GM21423 (cell line): ENCODE data around the gene FOSL2.
A peak's percentile ranks its signal among the peaks of the same experiment; 100 is the strongest.

ENCODE experiments used
- ATAC-seq: cut with Tn5 transposase; IDR thresholded peaks from one replicate; pipeline ENCODE4 v1.9.1; 2021; ENCODE audit warnings: mild to moderate bottlenecking, moderate library complexity; ENCODE audit not compliant: unreplicated experiment

Gene FOSL2

DNA sequence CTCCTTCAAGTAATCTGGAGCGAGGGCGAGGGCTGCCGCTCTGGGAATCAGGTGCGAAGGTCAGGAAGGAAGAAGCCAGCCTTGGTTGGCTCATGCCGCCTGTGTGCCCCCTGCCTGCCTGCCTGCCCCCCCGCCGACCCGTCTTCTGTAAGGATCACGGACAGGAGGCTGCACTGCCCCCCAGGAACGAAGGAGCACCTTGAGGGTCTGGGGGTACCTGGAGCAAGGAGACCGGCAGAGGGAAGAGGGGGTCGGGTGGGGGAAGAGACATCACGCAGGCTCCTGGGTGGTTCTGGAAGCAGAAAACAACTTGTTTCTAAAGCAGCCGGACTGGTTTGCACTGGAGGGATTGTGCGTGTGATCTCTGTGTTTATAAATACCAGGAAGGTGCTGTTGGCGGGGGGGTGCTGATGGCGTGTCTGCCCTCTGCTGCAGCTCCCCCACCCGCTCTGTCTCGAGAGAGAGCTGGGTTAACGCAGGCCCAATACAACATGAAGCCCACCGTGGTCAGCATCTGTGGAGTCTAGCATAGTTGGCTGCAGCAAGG is 1.7 kb downstream of the FOSL2 start:
- no peak for ATAC-seq

DNA sequence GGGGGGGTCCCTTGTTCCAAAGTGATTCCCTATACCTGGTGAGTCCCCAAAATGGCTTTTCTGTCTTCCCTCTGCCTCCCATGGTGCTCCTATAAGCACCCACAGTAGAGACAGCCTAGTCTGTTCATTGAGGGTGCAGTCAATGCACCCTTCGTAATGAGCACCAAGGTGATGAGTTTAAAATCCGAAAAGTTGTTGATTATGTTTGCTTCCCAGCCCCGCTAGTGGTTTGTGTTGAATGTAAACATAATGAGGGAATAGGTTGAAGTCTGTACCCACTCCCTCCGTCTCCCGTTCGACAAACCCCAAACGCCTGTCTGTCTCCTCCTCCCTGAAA is 2.3 kb downstream of the FOSL2 start:
- no peak for ATAC-seq

DNA sequence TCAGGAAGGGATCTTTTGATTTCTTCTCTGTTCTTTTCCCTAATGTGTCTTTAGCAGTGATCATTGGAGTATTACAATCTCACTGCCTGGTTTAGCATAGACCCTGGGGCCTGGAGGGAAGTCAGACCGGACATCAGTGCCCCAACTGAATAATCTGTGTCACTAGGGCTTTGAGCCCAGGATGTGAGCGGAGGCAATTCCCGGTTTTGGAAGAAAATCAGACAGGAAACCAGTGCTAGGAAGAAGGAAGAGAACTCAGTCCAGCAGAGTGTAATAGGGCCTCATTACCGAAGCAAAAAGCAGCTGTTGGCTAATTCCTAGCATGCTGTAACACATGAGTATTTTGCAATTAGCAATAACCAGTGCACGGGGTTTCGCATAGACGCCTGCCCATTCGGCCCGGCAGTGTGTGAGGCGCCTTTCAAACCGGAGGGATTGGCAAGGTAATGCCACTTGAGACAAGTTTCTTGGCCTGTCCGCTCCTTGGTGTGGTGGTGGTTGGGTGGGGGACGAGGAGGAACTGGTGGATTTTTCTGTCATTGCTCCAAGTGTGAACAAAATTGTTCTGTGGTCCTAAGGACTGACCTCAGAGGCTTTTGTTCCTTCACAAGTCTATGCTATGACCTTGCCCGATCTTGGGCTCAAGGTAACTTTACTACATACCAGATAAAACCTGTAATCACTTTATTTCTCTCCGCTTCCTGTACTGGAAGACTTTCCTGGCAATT is 2.8 kb downstream of the FOSL2 start:
- no peak for ATAC-seq

DNA sequence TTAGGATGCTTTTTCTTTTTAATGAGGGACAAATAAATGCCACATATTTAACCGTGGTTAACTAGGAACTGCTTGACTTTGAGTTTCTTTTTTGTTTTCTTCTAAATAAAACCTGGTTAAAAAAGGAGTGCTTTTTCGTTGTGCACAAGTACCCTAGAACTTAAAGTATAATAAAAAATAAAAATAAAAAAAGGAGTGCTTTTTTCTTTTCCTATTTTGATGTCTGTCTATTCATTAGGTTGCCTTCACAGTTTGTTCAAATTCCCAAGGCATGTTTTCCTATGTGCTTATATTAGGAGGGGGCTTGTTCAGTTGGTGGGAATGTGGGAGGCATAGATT is 4.4 kb downstream of the FOSL2 start:
- ATAC-seq, result no peak

DNA sequence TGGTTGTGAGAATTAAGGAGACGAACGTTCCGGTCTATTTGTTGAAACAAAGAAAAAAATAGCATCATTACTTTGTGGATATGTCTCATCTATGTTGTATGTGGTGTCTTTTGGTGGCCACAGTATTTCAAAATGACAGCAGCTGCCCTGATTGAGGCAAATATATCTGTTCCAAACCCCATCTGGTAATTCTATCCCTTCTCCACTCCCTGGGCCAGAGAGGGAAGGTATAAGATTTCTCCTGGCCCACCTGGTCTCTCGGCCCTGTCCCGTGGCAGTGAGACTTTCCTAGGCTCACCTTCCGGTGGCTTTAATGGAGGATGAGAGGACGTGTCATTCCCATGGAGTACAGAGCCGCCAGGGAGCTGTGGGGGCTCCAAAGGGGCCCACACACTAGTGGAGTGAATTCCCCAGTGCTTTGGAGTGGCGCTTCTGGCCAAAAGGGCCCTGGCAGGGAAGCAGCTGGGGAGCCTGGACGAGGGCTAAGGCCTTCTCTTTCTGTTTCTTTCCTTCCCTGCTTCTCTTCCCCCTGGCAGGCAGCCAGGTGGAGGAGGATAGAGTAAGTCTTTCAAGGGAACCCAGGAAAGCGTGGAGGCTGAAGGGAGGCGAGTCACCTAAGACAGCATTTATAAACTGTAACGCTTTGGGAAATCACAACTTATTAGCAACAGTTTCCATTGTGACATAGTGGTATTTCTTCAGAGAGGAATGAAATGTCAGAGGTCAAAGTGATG is 5.6 kb downstream of the FOSL2 start:
- no peak for ATAC-seq

DNA sequence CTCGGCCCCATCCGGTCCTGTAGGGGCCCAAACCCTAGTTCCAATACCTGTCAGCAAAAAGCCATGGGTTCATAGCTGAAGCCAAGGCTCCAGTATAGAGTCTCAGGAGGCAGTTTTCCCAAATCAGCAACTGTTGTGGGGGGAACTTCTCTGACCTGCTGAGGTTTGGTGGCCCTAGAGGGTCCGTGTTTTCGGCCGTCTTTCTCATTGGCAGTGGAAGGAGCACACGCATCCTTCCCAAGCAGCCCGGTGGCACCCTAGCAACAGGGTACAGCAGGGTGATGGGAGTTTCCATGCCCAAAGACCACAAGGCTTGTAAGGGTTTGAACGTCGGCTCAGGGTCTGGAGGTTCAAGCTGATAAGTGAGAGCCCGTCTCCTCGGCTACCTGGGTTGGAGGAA is 6.6 kb downstream of the FOSL2 start:
- ATAC-seq, result no peak

DNA sequence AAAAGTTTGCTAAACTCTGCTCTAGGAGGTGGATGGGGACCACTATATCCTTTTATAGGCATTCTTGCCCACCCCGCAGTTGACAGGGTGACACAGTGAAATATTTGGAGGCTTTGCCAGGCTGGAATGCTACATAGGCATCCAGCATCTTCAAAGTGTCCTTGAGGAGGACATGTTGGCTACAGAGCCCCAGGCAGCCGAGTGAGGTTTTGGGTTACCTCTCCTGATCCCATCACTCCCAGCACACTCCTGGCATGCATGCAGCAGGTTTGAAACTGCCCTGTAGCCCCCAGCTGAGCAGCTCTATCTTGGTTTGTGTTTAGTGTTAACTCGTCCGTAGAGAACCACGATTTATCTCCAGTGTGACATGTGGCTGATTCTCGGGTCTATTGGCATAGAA is 7.3 kb downstream of the FOSL2 start:
- no peak for ATAC-seq

DNA sequence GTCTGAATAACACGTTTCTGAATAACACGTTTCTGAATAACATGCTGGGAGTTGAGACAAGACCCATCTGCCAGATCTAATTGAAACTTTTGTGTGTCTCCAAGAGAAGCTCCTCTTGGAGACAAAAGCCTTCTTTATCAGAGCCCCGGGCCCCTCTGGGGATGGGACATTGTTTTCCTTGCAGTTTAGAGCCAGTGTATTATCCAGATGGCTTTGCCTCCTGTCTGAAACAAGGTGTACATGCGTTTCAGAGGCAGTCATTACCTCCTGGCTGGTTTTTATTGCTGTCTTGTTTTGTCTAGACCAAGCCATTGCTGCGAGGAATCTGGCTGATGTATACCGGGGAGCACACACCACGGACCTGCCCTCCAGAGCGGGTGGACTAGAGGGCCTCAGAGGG is 7.8 kb downstream of the FOSL2 start:
- no peak for ATAC-seq

DNA sequence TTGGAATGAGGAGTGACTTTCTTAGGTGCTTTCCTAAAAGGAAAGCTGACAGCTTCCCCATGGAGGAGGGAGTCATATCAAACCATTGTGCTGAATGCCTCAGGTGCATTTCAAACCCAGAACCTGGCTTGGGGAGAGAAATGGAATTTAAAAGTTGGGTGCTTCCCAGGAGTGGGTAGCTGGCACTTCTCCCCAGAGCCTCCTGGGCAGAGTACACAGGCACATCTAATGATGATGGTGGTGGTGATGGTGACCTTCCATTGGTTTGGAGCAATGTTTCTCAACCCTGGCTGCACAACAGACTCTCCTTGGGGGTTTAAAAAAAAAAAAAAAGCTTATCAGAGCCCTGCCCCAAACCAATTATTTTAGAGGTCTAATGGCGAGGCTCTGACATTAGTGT is 8.3 kb downstream of the FOSL2 start:
- no peak for ATAC-seq

DNA sequence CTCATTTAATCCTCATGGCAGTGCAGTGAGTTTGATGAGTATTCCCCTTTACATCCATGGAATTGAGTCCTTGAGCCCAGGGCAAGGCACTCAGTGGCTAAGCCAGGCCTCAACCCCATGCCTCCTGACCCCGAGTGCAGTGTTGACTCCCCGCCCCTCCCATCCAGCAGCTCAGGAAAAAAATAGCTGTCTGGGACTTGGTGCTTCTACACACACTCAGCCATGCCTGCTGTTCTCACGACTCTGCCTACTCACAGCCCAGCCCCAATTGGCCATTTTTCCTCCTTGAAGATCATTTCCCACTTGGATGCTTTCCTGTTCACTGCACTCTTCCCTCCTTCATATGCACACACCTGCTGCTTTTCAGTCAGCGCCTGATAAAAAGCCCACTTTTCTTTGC is 8.8 kb downstream of the FOSL2 start:
- no peak for ATAC-seq

DNA sequence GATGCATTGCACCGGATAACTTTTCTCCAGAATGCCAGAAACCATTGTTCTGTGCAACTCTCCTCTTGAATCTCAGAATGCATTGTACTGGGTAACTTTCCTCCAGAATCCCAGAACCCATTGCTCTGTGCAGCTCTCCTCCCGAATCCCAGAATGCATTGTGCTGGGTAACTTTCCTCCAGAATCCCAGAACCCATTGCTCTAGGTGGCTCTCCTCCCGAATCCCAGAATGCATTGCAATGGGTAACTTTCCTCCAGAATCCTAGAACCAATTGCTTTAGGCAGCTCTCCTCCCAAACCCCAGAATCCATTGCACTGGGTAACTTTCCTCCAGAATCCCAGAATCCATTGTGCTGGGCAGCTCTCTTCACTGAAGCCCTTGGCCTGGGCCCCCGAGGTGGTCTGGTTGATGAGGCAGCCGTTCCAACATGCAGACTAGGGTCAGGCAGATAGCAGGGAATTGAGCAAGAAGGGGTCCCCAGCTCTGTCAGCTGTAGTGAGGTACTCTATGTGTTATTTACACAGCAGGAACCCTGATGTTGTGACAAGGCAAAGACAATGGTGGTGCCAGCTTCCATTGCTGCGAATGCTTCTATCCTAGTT is 9.4 kb downstream of the FOSL2 start:
- ATAC-seq, result no peak

DNA sequence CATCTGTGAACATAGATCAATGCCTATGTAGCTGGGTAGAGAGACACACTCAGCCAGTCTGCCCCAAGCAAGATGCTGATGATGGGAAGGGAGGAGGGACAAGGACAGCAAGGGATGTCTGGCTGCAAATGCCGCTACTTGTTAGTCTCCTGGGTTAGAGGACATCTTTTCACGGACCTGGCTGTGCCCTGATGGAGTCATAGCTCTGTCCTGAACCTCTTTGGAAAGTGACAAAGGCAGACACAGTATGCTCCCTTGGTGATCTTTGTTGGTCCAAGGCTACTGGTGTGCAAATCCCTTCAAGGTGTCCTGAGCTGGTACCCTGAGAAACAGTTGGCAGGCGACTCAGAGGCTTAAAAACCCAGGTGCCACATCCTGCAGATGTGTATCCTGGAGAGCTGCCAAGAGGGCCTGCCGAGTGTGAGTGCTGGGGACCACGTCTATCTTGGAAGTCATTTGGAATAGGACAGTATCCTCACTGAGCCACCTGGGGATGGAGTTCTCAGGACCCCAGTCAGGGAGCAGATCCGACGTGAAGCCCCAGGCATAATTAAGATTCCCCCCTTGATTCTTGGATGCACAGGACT is 10.8 kb downstream of the FOSL2 start:
- ATAC-seq, result no peak

DNA sequence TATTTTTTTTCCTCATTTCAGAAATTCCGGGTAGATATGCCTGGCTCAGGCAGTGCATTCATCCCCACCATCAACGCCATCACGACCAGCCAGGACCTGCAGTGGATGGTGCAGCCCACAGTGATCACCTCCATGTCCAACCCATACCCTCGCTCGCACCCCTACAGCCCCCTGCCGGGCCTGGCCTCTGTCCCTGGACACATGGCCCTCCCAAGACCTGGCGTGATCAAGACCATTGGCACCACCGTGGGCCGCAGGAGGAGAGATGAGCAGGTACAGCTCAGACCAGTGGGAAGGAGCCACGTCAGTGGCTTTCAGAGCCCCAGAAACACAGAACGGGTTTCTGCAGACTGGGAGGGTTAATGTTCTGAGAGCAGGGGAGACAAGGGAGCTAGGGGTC is 11.4 kb downstream of the FOSL2 start:
- ATAC-seq, result no peak

DNA sequence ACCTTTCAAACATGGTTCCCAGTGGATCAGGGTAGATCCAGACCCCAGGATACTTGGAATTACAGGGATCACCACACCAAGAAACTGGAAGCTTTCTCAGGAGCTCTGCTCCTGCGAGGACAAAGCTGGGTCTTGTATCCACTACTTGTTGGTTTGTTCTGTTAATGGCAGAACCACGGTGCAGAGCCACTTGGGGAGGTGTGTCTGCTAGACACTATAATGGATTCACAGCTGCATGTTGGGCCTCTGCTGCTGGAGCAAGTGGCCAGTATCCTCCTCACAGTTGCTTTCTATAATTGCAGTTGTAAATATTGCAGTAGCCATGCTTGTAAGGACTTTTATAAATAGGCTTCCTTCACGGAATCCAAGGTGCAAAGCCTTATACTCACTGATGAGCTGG is 12.9 kb downstream of the FOSL2 start:
- ATAC-seq, result no peak

DNA sequence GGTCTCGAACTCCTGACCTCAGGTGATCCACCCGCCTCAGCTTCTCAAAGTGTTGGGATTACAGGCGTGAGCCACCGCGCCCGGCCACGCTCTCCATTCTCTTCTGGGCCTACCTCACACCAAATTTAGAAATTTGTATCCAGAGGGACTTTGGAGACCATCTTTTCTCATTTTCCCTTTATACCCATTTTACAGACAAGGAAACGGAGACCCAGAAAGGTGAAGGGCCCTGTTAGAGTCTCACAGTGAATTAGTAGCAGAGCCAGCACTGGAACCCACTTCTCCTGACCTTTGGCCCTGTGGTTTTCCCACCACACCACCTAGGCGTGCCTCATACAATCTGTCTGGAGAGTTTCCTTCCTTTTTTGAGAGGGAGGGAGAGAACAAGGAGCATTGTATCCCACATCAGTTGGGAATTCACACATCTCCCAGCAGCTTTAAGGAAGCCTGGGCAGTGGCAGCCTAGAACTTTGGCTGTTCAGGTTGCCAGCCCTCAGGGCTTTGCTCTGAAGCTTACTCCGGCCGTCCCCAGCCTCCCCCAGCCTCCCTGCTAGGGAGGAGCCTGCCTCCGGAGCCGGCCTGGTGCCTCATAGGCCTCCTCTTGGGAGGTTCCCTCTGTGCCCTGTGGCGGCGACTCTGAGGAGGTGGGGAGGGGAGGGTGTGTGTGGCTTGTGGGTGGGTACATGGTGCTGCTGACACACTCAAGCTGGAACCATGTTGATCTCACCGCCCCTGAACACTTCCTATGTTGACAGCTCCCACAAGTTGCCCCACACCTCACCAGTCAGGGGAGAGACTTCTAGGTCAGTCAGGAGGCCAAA is 13.8 kb downstream of the FOSL2 start:
- ATAC-seq, result no peak

DNA sequence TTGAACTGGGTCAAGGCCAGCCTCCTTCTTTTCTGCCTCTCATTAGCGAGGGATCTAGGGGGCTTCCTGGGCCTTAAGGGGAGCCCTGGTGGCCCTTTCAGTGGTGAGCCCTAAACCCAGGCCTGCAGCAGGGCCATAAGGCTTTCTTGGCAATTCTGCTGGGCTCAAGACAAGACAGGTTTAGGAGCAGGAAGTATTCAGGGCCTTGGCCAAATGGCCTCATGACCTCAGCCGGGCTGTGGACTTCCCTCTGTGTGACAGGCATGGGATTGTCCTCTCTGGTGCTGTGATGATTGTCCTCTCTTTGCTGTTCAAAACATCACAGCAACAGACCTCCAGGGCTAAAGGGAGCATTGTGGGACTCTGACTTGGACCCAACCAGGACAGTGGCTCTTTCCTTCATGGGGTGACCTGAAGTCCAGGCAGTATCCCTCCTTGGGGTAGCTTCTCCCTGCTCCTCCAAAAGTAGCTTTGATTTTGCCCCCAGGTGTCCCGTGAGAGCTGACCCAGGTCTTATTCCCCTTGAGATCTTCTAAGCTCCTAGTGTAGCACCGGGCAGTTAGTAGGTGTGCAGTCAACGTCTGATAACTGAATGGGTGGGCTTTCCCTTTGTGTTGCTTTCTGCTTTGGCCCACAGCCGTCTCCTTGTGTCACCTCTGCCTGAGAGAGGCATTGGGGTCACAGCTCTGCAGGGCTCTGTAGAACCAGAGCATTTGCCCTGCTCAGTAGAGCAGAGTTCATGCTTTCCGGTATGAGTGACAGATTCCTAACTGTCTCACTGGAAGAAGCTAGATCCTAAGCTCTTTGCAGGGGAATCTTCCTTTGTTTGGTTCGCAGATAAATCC is 14.7 kb downstream of the FOSL2 start:
- no peak for ATAC-seq

DNA sequence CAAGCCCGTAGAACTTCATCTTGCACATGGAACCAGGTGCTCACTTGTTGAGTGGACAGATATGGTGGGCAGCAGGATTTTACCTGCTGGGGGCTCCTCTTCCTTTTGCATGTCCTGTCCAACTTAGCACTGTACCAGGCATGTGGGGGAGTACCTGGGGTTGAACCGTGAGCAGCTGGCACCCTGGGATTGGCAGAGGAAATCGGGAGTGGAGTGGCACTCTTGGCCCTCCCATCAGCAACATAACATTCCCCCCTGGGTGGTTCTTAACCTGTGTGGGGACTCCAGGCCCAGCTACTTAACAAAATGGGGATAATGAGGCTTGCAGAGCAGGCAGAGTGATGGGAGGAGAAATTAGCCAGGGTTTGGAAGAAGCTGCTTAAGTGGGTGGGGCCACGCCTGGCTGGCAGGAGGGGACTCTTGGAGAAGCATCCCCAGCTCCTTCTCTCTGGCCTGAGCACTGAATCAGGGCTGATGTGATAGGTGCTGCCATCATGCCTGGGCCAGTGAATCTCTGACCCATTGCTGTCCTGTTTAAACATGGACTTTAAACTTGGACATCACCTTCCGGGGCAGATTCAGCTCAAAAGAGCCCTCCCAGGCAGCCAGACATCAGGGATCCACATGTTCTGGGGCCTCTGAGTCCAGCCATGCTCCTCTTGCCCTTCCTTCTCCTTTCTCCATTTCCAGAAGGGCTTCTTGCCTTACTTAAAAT is 15.5 kb downstream of the FOSL2 start:
- no peak for ATAC-seq

DNA sequence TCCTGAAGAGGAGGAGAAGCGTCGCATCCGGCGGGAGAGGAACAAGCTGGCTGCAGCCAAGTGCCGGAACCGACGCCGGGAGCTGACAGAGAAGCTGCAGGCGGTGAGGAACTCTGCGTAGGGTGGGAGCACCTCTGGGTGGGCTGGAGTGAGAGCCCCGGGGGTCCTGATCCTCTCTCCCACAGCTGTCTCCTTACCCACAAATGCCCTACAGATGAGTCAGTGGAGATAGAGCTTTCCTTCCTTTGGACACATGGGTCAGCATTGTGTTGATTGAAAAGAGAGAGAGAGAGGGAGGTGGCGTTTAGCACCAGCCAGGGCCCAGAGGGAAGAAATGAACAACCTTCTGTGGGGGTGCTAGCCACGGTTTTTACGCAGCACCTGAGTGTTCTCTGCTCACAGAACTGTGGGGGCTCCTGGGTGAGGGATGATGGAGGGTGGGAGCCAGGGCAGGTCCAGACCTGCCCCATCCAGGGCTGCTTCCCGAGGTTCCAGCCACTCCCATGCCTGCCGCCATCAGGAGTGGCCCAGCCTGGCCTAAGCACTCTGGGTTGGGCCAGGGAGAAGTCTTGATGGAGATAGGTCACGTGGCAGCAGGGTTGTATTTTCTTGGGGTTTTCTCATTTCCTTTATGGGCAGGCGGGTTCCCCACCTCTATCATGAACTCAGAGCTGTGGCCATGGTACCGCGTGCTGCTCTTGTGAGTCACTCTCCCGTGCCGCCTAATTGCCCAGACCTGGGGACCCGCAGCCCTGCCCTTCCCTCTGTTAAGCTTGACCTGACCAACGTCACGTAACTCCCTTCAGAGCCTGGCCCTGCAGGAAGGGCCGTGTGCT is 16.3 kb downstream of the FOSL2 start:
- peak; percentile 43 for ATAC-seq
